ENCODE measurements around the gene TTC7B.

The TTC7B gene

DNA sequence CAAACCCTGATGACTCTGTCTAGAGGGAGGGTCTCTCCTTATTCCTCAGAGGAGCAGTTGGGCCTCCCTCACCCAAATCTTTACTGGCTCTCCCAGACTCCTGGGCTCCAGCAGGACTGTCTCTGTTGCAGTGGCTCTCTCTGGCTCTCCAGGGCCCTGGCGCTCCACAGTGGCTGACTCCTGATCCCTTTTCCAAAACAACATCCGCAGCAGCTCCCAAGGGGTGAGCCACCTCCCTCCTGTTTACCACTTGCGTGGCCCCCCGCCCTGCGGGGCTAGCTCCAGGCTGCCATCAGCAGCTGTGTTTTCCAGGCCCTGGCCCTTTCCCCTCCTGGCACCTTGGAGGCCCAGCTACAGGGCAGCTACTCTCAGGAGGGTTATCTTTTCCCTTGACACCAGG lies 295.9 kb downstream of the TTC7B start:
- DNase-seq: no peak

DNA sequence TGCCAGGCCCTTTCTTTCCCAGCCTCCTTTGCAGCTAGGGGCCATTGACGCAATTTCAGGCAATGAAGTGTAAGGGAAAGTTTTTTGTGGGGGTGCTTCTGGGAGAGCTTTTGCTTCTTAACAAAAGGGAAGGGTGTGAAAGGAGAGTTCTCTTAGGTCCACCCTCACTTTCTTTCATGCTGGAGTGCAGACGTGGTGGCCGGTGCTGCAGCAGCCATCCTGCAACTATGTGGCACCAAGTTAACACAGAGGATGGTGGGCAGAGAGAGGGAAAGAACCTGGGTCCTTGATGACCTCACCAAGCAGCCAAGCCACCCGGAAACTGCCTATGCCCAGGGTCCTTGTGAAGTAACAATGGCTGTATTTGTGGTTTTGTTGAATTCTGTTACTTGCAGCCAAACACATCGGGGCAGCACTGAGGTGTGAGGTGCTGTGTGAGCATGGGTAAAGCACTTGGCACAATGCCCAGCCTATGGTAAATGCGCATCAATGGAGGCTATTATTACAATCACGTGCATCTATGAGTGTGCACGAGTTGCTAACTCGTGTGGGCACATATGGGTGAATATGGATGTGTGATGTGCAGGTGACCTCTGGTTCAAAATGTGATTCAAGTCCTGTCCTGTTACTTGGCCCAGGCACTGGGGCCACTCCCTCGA lies 296.8 kb downstream of the TTC7B start:
- no peak for DNase-seq

DNA sequence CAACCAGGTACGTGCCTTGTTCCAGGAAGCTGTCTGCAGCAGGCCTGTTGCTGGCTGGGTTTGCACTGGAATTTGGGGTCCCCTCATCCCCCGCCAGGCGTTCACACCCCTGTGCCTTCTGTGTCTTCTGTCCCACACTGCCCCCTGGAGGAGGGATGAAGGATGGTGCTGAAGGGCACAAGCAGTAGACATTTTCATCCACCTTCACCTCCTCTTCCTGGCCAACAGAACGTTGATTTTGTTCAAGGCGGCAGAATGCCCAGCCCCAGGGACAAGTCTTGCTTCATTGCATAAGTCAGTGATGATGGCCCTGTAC lies 297.3 kb downstream of the TTC7B start:
- DNase-seq: peak; percentile 74

DNA sequence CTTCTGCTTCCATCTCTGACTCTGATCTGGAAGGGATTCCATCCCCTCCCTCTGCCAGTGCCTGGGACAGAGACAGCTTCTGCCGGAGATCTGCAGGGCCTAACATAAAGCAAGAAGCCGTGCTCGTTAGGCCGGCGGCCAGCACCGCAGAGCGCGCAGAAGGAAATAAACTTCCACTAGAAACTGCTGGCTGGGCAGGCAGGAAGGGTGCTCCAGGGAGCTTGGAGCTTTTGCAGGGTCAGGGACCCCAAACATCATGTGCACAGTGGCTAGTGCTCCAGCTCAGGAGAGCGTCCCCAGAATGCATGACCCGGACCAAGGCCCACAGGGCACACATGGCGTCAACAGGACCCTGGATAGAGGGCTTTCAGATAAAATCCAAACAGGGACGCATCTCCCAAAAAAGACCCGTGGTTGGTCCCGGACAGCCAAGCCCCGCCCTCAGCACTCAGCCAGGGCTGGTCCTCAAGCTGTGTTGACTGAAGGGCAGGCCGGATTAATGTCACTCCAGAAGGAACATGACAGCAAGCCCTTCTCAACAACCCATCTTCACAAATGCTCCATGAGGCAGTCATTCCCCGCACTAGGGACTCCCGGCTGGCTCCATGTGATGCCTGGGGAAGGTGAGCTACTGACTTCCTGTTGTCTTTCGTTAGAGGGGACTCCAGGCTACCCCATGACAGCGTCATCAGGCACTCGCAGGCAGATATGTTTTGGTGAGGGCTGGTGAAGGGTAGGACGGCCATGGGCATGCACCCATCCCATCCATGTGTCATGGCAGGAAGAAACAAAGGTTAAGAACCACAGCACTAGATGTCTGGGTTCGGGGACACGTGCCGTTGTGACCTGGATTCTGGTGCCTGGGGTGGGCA lies 297.9 kb downstream of the TTC7B start:
- no peak for DNase-seq

DNA sequence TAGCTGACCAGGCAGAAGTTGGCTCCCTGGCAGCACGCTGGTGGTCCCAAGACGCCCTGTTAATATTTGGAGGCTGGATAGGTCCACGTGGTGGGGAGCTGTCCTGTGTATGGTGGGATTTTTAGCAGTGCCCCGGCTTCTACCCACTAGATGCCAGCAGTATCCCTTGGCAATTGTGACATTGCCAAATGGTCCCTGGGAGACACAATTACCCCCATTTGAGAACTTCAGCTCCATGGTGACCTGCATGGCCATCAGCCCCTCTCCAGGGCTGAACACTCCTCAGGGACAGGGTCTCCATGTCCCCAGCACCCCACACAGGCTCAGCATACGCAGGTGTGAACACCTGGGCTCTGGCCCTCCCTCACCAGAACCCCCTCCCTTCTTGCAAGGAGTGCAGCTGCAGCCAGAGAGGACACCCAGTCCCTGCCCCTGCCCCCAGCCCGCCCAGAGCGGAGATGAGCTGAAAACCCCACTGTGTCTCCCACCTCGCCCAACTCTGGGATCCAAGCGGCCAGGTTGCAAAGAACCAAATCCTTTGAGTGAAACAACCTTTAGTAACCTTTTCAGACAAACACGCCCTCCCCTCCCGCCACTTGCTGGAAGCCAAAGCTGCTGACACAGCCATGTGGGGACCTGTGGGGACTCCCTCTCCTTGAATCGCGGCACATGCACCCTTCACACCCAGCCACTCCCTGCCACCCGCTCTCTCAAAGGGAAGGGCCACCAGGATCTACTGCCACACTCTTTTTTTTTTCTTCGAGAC lies 299.0 kb downstream of the TTC7B start:
- DNase-seq: no peak

DNA sequence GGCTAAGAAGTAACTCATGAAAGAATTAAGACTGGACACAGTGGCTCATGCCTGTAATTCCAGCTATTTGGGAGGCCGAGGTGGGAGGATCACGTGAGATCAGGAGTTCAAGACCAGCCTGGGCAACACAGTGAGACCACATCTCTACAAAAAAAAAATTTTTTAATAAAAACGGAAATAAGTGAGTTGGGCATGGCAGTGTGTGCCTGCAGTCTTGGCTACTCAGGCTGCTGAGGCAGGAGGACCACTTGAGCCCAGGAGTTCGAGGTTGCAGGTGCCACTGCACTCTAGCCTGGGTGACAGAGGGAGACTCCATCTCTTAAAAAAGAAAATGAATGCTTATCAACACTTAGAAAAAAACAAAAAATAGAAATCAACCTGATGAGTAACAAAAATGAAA lies 301.7 kb downstream of the TTC7B start:
- no peak for DNase-seq

DNA sequence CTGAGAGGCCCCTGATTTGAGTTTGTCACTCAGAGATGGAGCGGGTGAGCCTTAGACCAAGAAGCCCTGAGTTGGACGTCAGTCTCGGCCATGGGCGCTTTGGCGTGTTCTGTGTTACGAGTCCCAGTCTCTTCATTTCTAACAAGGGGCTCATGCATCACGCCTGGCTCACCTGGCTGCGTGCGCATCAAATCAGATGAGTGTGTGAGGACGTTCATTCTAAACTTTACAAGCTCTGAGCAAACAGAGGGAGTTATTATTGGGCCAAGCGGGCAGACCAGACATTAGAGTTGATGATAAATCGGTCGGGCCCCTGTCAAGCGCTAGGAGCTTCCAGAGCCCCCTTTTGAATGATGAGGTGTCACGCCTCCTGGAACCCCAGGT lies 302.2 kb downstream of the TTC7B start:
- no peak for DNase-seq

DNA sequence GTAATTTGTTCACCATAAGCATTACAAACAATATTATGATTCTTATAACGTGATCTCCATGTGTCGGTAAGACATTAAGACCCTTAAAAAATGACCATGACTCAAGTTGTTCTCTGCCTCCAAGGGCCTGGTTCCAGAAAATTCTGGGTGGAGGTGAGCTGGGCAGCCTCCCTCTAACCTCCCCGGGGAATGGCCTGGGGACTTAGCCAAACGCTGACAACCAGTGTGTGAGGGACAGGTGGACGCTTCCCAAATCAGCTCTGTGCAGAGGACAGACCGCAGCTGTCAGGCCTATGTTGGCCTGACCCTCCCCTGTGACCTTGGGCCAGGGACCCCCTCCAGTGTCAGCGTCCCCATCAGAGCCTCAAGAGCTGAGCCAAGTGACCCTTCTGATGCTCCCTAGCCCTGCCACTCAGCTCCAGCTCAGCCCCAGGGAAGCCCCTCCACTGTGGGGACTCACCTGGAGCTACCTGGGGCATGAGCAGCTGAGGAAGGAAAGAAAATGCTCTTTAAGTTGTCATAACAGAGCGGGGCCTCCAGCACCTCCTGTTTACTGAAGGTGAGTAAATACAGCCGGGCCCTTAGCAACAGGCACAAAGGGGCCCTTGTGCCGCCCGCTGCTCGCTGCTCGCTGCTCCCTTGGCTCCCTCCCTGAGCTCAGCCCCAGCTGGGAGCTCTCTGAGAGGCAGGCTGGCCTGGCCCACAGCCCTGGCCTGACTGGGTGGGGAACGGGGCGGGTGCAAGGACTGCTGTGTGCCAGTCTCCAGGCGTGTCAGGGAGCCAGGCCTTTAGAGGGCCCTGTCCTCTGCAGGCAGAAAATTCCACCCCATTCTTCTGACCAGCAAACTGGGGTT lies 302.8 kb downstream of the TTC7B start:
- no peak for DNase-seq

DNA sequence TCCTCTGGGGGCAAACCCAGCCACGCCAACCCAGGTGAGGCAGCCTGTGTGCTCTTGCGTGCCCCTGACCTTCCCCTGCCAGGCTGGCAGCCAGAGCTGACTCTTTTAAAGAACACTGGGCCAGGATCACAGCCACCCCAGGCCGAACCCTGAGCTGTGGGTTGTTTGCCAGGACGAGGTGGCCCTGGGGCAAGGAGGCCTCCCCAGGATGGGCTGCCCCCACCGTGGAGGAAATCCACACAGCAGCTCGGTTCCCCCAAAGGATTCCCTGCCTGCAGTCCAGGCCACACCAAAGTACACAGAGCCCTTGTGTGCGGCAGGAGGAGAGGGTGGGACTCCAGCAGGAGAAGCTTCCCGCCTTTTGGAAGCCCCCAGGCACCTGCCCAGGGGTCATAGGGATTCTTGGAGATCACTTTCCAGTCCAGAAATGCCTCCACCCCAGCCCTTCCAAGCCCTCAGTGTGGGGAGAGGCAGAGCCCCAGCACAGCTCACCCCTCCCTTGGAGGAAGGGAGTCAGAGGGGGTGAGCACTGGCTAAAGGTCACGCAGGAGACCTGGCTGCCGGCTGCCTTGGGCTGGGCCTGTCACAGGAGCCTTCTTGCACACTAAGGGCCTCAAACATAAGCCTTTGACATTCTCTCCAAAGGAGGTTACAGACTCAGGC lies 303.8 kb downstream of the TTC7B start:
- no peak for DNase-seq

DNA sequence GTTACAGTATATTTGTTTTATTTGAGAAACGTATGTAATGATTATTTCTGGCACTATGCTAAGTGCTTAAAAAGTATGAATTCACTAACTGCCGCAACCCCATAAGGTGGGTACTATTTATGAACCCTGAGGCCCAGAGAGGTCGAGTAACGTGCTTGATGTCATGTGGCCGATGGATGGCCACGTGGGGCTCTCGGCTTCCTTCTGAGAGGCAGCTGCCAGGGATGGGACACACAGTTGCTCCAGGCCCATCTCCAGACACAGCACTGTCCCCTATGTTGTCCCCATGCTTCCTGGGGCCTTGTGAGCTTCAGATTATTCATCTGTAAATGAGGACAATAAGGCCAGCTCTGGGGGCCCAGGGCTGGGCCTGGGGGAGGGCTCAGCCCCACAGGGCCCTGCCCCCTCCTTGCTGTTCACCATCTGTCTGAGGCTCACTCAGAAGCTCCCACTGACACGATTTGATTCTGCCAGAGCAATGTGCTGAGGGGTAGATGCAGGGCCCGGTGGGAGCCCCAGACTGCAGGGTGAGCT lies 304.4 kb downstream of the TTC7B start:
- DNase-seq: no peak

DNA sequence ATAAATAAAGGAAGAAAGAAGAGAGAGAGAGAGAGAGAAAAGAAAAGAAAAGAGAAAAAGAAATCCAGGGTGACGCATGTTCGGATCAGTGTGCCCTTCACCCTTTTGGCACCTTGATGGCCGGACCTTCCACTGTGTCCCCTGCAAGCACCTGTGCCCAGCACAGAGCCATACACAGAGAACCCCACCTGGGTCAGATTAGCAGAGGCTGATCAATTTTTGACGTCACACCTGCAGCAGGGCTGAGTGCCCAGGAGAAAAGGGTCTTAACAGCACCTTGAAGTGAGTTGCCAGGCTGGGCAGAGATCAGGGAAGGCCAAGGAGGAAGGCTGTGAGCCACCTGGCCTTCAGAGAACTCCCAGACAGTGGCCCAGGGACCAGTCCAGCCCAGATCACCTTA lies 305.0 kb downstream of the TTC7B start:
- no peak for DNase-seq

DNA sequence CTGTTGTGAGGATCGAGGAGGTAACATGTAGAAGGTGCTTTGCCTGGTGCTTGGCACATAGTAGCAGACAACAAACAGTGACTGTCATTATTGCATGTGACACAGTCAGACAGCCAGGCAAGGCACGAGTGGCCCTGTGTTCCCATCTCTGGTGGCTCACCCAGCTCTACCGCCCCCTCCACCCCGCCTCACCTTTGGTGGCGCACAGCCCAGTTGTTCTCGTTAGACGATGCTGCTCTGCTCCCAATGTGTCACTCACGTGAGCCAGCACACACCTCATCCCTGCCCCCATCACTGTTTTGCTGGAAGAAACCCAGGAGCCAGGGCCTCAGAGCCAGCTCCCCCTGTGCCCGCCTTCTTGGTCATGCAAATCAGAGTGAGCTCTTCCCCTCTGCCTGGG lies 306.1 kb downstream of the TTC7B start:
- no peak for DNase-seq

DNA sequence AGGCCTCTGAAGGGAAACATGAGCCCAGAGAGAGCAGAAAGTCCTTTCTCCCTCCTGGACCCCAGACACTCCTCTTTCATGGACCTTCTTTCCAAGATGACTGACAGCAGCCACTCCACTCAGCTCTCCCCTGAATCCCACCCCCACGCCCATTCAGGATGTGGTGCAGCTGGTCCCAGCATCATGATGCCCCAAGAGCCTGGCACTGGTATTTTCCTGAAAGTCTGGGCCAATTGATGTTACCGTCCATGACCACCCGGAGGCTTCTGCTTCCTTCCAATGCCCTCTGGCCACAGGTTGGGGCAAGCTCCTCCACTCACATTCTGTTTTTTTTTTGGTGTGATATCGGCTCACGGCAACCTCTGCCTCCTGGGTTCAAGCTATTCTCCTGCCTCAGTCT lies 306.8 kb downstream of the TTC7B start:
- no peak for DNase-seq

DNA sequence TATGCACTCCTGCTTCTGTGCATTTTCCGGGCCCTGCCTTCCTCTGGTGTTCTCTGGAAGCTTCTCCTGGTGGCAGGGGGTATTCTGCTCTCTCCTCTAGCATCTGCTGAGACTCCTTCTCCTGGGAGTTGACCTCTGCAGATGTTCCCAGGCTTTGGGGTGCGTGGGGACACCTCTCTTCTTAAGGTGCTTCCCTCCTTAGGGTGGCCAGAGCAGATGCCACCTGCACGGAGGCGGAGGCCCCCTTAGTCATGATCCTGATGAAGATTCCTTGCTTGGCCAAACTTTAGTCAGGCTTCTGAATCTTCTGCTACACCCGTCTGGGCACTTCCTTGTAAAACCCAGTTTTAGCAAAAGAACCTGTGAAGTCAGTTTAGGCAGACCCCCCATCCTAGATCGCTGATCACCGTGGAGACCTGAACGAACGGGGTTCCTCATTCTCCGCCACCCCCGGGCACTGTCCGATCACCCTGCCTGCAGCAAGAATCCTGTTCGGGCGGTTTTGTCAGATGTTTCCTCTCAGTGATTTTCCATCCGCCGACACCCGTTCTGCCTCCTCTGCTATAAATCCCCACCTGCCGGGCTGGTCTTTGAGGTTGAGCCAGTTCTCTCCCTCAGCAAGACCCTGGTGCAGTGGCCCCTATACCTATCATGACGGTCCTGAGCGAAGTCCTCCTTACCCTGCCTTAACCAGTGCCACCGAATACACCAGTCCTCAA lies 307.5 kb downstream of the TTC7B start:
- no peak for DNase-seq

DNA sequence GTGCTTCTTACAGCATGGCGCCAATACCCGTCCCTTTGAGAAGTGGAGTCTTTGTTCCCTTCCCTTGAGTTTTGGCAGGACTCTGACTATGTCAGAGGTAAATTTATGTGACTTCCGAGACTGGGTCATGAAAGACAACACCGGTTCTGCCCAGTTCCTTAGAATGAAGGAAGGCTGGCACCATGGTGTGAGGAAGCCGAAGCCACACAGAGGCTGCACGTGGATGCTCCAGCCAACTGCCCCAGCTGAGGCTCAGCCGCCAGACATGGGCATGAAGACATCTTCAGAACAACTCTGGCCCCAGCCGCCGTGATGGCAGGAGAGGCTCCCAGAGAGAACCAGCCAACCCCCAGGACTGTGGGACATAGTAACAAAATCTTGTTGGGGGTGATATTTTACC lies 308.2 kb downstream of the TTC7B start:
- no peak for DNase-seq

DNA sequence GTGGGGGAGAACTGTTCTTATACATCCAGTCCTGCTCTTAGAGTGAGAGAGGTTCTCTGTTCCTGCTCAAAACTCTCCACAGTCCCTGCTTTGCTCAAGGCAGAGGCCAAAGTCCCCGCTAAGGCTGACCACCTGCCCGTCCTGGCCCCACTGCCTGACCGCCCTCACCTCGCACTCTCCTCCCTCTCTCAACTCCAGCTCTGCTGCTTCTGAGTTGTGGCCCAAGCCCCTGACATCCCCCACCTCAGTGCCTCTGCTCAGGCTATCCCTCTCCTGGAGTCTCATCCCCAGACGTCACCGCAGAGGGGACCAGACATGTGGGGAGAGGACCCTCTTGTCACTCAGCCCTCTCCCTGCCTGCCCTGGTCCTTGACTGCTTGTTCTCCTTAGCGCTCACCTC lies 308.8 kb downstream of the TTC7B start:
- no peak for DNase-seq

DNA sequence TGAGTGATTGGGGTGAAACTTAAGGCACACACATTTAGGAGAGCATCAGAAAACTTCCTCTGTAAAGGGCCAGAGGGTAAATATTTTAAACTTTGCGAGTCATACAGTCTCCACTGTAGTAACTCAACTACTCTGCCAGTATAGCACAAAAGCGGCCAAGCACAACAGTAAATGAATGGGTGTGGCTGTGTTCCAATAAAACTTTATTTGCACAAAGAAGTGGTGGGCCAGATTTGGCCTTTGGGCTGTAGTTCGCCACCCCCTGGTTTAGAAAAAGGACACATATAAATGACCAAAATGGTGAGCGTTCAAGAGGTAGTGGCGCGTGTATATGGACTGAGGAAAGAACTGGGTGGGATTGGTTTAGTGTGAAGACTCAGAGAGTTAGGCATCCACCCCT lies 309.5 kb downstream of the TTC7B start:
- DNase-seq: no peak

DNA sequence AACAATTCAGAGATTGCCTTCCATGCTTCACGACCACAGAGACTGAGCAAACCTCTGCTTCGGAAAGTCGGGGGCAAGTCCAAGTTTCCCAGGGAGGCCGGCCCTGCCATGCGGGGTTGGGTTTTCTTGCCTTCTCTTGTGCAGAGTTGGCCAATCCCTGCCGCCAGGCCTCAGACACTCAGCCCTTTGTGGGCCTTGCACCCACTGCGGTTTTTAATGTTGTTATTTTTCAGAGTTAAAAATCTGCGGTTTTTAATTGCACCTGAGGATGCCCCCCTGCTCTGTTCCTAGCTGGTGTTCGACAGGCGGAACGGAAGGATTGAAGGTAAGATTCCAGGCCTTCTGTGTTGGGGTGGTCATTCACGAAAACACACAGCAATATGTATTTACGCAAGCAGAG lies 310.7 kb downstream of the TTC7B start:
- DNase-seq: no peak

DNA sequence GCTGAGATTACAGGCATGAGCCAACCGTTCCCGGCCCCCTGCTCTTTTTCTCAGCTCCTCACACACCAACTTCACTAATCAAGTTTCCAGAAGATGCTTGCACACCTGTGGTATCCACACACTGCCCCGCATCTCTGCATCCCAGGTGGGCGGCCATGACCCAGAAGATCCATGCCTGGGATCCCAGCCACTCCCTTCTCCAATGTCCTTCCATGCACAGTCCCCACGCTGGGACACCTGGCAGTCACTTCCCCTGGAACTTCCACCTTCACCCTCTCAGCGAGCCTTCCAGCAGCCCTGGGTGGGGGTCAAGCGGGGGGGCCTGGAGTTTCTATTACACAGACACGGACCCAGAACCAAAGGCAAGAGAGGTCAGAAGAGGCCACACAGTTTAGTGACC lies 311.6 kb downstream of the TTC7B start:
- DNase-seq: no peak

DNA sequence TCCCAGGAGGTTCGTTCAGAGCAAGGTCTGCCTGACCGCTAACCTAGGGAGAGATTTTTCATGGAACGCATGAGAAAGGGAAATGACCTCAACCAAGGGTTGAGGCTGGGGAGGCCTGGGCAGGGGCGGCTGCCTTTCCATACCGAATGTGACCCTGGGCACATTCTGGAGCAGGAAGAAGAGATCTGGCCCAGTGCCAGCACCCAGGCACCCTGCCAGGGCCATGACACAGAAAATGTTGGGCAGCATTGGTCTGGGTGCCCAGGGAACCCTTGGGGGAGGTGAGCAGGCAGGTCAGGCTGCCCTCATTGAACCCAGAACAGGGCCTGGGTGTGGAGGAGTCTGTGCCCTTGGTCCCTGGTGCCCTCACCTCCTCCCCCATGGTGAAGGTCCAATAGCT lies 312.6 kb downstream of the TTC7B start:
- no peak for DNase-seq

DNA sequence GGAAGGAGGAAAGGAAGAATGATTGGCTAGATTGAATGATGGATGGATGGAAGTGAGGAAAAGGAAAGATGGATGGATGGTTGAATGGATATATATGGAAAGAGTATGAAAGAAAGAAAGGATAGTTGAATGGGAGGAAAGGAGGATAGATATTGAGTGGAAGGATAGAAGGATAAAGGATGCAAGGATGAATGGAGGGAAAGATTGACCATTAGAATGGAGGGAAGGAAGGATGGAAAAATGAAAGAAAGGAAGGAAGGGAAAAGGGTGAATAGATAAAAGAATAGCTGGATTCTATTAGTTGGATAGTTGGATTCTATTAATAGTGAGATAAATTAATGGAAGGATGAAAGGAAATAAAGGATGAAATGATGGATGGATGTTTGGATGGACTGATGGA lies 313.5 kb downstream of the TTC7B start:
- no peak for DNase-seq

Data from activated CD8-positive, alpha-beta memory T cell treated with anti-CD3 and anti-CD28 coated beads for 24 hours (primary cell).